ENCODE measurements around the gene SLC12A6. TPM values are rescaled to one million over a fixed set of nuclear protein-coding genes. Genes with fewer than 3 reads are reported as not detected.
A peak's percentile ranks its signal among the peaks of the same experiment; 100 is the strongest.
"Not testable (repeated sequence)": the region's sequence is repeated elsewhere in the genome, so short reads cannot be mapped to it uniquely, and the experiment has no call there.

SLC12A6 gene
- polyA plus RNA-seq (7.0 and 7.3 TPM in 2 replicates), polyA minus RNA-seq (39.0 and 43.6 TPM in 2 replicates)

- Histone ChIP-seq H3K4me2 (ENCODE audit: low read length) (peak within 1 kb of the TSS; percentile 96), H3F3A (ENCODE audit: insufficient read depth, low read length, poor library complexity, severe bottlenecking) (no peaks in the 10 kb centered on the region), H3K9me3 (ENCODE audit: low read length) (no peaks in the 10 kb centered on the region), H3K9me2 (ENCODE audit: insufficient read depth, low read length) (no peaks in the 10 kb centered on the region), H3K36me3 (ENCODE audit: insufficient read depth, low read length) (no peaks in the 10 kb centered on the region), H4K20me1 (ENCODE audit: insufficient read depth) (no peaks in the 10 kb centered on the region), H2AFZ (ENCODE audit: low read depth, low read length) (peak within 1 kb of the TSS; percentile 94), H3K79me2 (replicated peaks; ENCODE audit: insufficient read depth, low read length) (peaks cover 21% of the 10 kb centered on the region), H3K27me3 (ENCODE audit: insufficient read depth, low read depth, low read length) (no peaks in the 10 kb centered on the region), H3K27ac (ENCODE audit: low read length) (peak within 1 kb of the TSS; percentile 71), H3K4me3 (ENCODE audit: low read length) (peak within 1 kb of the TSS; percentile 99), H3K9ac (ENCODE audit: low read length) (peak within 1 kb of the TSS; percentile 79)
- TF ChIP-seq, protein P1, sequence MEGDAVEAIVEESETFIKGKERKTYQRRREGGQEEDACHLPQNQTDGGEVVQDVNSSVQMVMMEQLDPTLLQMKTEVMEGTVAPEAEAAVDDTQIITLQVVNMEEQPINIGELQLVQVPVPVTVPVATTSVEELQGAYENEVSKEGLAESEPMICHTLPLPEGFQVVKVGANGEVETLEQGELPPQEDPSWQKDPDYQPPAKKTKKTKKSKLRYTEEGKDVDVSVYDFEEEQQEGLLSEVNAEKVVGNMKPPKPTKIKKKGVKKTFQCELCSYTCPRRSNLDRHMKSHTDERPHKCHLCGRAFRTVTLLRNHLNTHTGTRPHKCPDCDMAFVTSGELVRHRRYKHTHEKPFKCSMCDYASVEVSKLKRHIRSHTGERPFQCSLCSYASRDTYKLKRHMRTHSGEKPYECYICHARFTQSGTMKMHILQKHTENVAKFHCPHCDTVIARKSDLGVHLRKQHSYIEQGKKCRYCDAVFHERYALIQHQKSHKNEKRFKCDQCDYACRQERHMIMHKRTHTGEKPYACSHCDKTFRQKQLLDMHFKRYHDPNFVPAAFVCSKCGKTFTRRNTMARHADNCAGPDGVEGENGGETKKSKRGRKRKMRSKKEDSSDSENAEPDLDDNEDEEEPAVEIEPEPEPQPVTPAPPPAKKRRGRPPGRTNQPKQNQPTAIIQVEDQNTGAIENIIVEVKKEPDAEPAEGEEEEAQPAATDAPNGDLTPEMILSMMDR (IDR thresholded peaks at IDR 0.05; ENCODE audit: poor library complexity, severe bottlenecking): peak; percentile 45
- TF ChIP-seq POLR2AphosphoS5 (IDR thresholded peaks at IDR 0.05) (peak; percentile 82), SMC3 (conservative IDR thresholded peaks at IDR 0.05; ENCODE audit: poor library complexity) (peak; percentile 25), REST (IDR thresholded peaks at IDR 0.05; ENCODE audit: borderline replicate concordance) (peak; percentile 85), EZH2 (IDR thresholded peaks at IDR 0.05; ENCODE audit: borderline replicate concordance, insufficient read depth, low read length, poor library complexity, severe bottlenecking) (no peak), TAF1 (IDR thresholded peaks at IDR 0.05; ENCODE audit: low read depth) (peak; percentile 76), MXI1 (conservative IDR thresholded peaks at IDR 0.05; ENCODE audit: poor library complexity, severe bottlenecking) (peak; percentile 77), EP300 (conservative IDR thresholded peaks at IDR 0.05; ENCODE audit: poor library complexity, severe bottlenecking) (peak; percentile 66), RAD21 (conservative IDR thresholded peaks at IDR 0.05) (peak; percentile 44)
Observed at GRCh38 chr15:34337557-34338306, at the start of gene SLC12A6. SLC12A6 (minus strand) TSS chr15:34337781; CDS start chr15:34336680, 1,101 bp downstream.

GRCh38 chr15:34381829-34382521 is 44.4 kb upstream of the SLC12A6 start:
- H3K9ac ChIP-seq (ENCODE audit: low read length); H3K4me2 ChIP-seq (ENCODE audit: low read length); H2AFZ ChIP-seq (ENCODE audit: low read depth, low read length); H3K9me3 ChIP-seq (ENCODE audit: low read length); H3K9me2 ChIP-seq (ENCODE audit: insufficient read depth, low read length); H3K79me2 ChIP-seq (replicated peaks; ENCODE audit: insufficient read depth, low read length); H3K36me3 ChIP-seq (ENCODE audit: insufficient read depth, low read length); H3K4me3 ChIP-seq (ENCODE audit: low read length); H3K27ac ChIP-seq (ENCODE audit: low read length); H3K27me3 ChIP-seq (ENCODE audit: insufficient read depth, low read depth, low read length); H3F3A ChIP-seq (ENCODE audit: insufficient read depth, low read length, poor library complexity, severe bottlenecking); H4K20me1 ChIP-seq (ENCODE audit: insufficient read depth): not testable (repeated sequence)

DNA sequence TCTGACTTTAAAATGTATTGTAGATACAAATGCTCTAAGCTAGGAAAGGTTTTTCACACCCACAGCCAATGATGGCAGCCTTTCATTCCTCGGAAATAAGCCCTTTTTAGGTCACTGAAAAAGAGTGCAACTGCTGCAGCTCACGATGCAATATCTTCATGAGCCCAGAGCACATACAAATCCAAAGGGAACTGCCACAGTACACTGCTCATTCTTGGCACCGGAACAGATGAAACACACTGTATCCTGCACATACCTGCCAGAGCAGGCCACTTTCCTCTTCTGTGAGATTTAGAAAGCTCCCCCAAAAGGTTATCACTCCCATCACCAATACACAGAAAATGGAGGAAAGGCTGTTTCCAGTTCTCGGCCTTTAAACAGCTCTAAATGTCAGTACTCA is 42.9 kb upstream of the SLC12A6 start:
- H3K4me3 ChIP-seq (ENCODE audit: low read length); H3K4me2 ChIP-seq (ENCODE audit: low read length); H3K27ac ChIP-seq (ENCODE audit: low read length); H2AFZ ChIP-seq (ENCODE audit: low read depth, low read length); H3K36me3 ChIP-seq (ENCODE audit: insufficient read depth, low read length); H3K27me3 ChIP-seq (ENCODE audit: insufficient read depth, low read depth, low read length); H3K9me2 ChIP-seq (ENCODE audit: insufficient read depth, low read length); H3K9me3 ChIP-seq (ENCODE audit: low read length); H4K20me1 ChIP-seq (ENCODE audit: insufficient read depth); H3K79me2 ChIP-seq (replicated peaks; ENCODE audit: insufficient read depth, low read length); H3F3A ChIP-seq (ENCODE audit: insufficient read depth, low read length, poor library complexity, severe bottlenecking); H3K9ac ChIP-seq (ENCODE audit: low read length): not testable (repeated sequence)

All from neural cell (in vitro differentiated cells).